NCI-H446 (cell line): ENCODE measurements around the gene SLC25A2.
A peak's percentile ranks its signal among the peaks of the same experiment; 100 is the strongest.
"Not testable (repeated sequence)": the region's sequence is repeated elsewhere in the genome, so short reads cannot be mapped to it uniquely, and the experiment has no call there.

Experiments
- DNase-seq, 2 experiments: peaks; one replicate each; lab custom pipeline; 2025; lab: John Stamatoyannopoulos, UW

SLC25A2 gene

GRCh38 chr5:141303756-141304155, at the start of gene SLC25A2:
Gene SLC25A2, minus strand, starts transcription at chr5:141304049. Its CDS starts 184 bp downstream, at chr5:141303865.
- DNase-seq, result no peak

DNA sequence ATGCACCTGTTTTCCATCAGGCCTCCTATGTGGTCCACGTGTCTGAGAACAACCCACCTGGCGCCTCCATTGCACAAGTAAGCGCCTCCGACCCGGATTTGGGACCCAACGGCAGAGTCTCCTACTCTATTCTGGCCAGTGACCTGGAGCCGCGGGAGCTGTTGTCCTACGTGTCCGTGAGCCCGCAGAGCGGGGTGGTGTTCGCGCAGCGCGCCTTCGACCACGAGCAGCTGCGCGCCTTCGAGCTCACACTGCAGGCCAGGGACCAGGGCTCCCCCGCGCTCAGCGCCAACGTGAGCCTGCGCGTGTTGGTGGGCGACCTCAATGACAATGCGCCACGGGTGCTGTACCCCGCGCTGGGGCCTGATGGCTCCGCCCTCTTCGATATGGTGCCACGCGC, 47.7 kb upstream of the SLC25A2 start:
- no peak for DNase-seq

- DNase-seq, result peak; percentile 1 to 52
Observed at GRCh38 chr5:141349917-141350619, 46.2 kb upstream of the SLC25A2 start, which contains the start of gene PCDHGB1. Gene PCDHGB1, plus strand, starts transcription at chr5:141350099. Its CDS starts 162 bp downstream, at chr5:141350261.

DNA sequence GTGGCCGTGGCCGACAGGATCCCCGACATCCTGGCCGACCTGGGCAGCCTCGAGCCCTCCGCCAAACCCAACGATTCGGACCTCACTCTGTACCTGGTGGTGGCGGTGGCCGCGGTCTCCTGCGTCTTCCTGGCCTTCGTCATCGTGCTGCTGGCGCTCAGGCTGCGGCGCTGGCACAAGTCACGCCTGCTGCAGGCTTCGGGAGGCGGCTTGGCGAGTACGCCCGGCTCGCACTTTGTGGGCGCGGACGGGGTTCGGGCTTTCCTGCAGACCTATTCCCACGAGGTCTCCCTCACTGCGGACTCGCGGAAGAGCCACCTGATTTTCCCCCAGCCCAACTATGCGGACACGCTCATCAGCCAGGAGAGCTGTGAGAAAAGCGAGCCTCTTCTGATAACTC, 42.2 kb upstream of the SLC25A2 start:
- not testable (repeated sequence) for DNase-seq

DNA sequence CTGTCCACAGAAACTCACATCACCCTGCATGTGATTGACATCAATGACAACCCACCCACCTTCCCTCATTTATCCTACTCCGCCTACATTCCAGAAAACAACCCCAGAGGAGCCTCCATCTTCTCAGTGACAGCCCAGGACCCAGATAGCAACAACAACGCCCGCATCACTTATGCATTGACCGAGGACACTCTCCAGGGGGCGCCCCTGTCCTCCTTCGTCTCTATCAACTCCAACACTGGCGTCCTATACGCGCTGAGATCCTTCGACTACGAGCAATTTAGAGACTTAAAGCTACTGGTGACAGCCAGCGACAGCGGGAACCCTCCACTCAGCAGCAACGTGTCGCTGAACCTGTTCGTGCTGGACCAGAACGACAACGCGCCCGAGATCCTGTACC, 41.5 kb upstream of the SLC25A2 start:
- no peak for DNase-seq

DNA sequence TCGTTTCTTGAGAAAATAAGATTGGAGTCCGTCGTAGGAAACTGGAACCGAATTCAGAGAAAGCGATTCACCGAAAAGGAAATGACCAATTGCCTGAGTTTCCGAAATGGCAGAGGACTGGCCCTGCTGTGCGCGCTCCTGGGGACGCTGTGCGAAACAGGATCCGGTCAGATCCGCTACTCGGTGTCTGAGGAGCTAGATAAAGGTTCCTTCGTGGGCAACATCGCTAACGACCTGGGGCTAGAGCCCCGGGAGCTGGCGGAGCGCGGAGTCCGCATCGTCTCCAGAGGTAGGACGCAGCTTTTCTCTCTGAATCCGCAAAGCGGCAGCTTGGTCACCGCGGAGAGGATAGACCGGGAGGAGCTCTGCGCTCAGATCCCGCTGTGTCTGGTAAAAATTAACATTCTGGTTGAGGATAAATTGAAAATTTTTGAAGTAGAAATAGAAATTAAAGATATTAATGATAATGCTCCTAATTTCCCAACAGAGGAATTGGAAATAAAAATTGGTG, 40.2 kb upstream of the SLC25A2 start:
- DNase-seq, result no peak

DNA sequence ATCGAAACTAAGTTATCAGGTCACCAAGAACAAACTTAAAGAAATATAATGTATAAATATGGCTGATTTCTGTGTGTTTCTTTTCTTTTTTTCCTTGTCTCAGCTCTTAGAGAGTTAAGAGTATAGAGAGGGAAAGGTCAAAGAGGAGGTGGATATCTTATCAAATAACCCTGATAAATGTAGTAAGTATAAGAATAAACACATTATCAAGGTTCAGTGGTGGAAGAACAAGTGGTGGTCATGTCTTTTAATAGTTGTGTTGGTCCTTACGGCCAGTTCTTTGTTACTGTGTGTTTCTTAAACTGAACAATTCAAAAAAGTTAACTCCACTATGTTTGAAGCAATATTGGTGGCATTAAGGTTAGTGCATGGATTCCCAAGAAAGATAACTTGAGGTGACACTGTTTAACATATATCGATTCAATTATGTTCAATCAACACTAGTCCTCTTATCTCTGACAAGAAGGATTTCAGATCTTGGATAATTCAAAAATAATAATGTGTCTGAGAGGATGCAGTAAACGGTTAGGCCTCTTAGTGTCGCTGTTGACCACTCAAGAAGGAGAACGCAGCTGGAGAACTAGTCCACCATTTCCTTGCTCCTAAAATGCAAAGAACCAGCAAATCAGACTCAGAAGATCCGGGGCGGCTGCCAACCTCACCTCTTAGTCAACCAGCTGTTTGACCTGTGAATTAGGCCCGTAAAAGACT, 39.5 kb upstream of the SLC25A2 start, which contains the start of gene PCDHGA3:
Gene PCDHGA3 (plus strand): TSS at position 588 of the 711 bp plus-strand sequence. CDS start 205 bp downstream, outside the sequence.
- no peak for DNase-seq

- DNase-seq, result no peak
Observed at GRCh38 chr5:141342773-141343172, 38.9 kb upstream of the SLC25A2 start.

- not testable (repeated sequence) for DNase-seq
Observed at GRCh38 chr5:141340781-141341354, 37.0 kb upstream of the SLC25A2 start.

GRCh38 chr5:141338538-141339306, 34.9 kb upstream of the SLC25A2 start, which contains the start of gene PCDHGA2:
Gene PCDHGA2, plus strand, starts transcription at chr5:141338760.
- peak in 1 of 2 experiments; percentile 31 for DNase-seq

GRCh38 chr5:141332571-141332970, 28.7 kb upstream of the SLC25A2 start:
- not testable (repeated sequence) for DNase-seq

DNA sequence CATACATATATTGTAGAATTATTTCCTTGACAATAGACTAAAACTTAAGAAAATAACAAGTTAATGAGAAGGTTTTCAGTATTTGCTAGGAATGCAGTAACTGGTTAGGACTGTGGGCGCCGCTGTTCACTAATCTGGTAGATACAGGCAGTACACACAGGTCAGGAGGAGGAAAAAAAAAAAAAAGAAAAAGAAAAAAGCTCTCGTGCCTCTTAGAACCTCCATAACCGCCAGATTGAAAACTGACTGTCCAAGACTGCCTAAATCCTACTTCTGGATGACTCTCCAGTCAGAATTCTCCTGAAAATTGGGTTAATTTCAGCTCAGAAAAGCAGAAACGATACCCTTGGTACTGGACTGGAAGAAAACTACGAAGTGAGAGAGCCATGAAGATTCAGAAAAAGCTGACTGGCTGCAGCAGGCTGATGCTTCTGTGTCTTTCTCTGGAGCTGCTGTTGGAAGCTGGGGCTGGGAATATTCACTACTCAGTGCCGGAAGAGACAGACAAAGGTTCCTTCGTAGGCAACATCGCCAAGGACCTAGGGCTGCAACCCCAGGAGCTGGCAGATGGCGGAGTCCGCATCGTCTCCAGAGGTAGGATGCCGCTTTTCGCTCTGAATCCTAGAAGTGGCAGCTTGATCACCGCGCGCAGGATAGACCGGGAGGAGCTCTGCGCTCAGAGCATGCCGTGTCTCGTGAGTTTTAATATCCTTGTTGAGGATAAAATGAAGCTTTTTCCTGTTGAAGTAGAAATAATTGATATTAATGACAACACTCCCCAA, 26.6 kb upstream of the SLC25A2 start, which contains the start of gene PCDHGA1:
Gene PCDHGA1 (plus strand): TSS at position 216 of the 782 bp plus-strand sequence.
- peak in 1 of 2 experiments; percentile 40 for DNase-seq

GRCh38 chr5:141328231-141328630, 24.4 kb upstream of the SLC25A2 start:
- DNase-seq, result no peak

- DNase-seq, result peak in 1 of 2 experiments; percentile 39
Observed at GRCh38 chr5:141326088-141326854, 22.4 kb upstream of the SLC25A2 start.

DNA sequence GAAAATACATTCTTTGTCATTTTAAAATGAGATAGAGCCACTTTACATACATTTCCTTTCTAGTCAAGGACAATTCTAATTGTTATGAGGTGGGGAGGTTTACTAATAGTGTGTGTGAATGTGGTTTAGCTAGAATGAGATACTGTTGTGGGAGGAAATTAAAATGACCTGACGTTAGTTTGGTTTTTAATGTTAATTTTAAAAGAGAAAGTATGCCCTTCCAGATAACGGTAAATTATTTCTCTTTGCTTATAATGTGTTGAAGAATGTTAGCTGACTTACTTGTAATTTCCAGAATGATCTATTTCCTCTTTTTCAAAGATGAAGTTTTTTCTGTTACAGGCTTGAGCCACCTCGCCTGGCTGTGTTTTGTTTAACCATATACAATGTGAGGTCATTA, 18.4 kb upstream of the SLC25A2 start:
- DNase-seq, result no peak

GRCh38 chr5:141320225-141321169, 16.6 kb upstream of the SLC25A2 start, which contains the start of gene TAF7:
Gene TAF7, minus strand, starts transcription at chr5:141320784. Its CDS starts 740 bp downstream, at chr5:141320044.
- DNase-seq, result peak; percentile 81 to 93

DNA sequence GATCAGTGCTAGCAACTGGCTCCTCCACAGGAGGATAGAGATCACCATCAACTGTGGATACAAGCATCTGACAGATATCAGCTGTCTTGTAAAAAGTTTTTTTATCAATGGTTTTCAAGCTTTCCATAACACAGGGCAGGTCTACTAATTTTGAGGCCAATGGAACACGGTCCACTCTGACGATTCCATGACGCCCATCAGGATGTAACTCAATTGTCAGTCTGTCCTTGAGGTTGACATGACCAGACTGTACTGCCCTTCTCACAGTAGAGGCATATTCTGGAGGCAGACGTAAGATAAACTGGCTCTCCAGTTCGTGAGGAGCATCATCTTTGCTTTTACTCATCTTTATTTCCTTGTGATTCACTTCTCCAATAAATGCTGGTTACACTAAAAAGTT, 15.8 kb upstream of the SLC25A2 start:
- DNase-seq, result no peak

DNA sequence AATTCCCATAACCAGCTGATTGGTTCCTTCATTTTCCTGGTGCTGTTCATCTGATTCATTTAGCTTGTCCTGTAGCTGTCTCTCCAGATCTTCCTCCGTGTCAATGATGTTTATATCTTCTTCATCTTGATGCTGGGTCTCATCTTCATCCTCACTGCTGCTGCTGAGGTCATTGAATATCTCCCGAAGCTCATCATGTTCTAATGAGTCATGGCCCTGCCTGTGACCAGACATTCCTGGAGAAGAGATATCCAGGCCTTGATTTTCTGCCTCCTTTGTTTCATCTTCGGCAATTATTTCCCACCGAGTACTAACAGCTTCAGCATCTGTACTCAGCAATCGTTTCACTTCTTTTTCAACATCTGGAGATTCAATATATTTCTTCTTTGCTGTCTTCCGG, 15.4 kb upstream of the SLC25A2 start:
- DNase-seq, result no peak

DNA sequence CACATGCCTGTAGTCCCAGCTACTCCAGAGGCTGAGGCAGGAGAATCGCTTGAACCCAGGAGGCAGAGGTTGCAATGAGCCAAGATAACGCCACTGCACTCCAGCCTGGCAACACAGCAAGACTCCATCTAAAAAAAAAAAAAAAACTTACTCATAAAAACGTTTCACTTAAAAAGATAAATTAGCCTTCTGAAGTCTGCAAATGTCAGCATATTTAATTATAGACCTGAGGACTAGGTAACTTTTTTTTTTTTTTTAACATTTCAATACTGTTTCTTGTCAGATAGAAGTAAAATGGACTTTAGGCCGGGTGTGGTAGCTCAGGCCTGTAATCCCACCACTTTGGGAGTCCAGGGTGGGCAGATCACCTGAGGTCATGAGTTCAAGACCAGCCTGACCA, 13.1 kb upstream of the SLC25A2 start:
- not testable (repeated sequence) for DNase-seq
